Ecto neural progenitor cell (in vitro differentiated cells): ENCODE data around the gene TMEM138.
"Not testable (repeated sequence)": the region's sequence is repeated elsewhere in the genome, so short reads cannot be mapped to it uniquely, and the experiment has no call there.

Experiments
- DNase-seq: peaks from one replicate; pipeline ENCODE4 v3.0.0-alpha.2; 2018; ENCODE audit warnings: low spot score

Gene TMEM138

DNA sequence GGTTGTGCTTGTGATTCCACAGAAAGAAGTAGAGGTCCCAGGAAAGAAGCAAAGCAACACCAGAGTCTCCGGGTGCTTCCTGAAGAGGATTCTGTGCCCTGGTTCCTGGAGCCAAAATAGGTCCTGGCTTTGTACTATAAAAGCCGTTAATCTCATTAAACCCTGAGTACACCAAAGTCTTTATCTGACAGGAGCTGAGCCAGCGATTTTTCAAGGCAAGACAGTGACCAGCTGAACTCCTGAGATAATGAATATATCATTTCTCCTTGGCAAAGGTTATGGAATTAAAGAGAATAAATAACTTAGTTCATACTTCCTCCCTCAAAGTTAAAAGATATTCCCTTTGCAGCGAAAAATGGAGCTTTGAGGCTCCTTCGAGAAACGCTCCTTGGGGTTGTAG lies 5.2 kb downstream of the TMEM138 start:
- no peak for DNase-seq

DNA sequence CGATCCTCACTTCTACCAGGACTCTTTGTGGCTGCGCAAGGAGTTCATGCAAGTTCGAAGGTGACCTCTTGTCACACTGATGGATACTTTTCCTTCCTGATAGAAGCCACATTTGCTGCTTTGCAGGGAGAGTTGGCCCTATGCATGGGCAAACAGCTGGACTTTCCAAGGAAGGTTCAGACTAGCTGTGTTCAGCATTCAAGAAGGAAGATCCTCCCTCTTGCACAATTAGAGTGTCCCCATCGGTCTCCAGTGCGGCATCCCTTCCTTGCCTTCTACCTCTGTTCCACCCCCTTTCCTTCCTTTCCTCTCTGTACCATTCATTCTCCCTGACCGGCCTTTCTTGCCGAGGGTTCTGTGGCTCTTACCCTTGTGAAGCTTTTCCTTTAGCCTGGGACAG lies 6.5 kb downstream of the TMEM138 start:
- DNase-seq, result no peak

DNA sequence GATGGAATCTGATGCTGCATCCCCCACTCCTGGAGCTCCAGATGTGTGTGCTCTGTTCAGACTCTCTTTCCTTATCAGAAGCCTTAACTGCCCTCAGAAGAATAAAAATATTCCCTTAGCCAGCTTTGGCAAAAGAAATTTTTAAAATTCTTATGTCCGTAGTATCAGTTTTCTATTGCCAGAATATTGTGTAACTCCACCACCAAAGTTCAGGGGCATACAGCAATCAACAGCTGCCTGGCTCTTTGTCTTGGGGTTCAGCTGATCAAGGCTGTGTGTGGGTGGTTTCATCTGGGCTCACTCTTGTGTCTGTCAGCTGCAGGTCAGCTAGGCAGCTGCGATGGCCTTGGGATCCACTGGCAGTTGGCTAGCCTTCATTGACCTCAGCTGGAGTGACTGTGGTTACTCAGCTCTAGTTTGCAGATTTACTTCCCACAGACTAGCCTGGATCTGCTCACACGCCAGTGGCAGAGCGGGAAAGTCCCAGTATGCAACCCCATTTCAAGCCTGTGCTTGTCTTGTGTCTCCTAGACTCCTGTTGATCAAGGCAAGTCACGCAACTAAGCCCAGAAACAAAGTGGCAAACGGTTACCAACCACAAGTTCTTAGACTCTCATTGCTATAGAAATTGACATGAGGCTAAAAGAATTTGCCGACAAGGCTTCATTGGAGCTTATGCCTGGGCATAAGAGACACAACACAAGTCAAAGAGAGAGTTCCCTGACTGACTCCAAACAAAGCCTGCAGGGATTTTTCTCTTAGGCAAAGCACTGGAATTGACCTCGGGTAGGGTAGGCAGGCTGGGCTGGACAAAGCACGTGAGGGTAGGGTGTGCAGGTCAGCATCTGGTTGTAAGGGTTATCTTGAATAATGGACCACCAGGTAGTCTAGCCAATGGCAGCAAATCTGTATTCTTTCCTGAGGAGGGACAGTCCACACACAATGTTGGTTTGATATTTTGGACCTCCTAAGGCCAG lies 7.5 kb downstream of the TMEM138 start:
- DNase-seq, result no peak

DNA sequence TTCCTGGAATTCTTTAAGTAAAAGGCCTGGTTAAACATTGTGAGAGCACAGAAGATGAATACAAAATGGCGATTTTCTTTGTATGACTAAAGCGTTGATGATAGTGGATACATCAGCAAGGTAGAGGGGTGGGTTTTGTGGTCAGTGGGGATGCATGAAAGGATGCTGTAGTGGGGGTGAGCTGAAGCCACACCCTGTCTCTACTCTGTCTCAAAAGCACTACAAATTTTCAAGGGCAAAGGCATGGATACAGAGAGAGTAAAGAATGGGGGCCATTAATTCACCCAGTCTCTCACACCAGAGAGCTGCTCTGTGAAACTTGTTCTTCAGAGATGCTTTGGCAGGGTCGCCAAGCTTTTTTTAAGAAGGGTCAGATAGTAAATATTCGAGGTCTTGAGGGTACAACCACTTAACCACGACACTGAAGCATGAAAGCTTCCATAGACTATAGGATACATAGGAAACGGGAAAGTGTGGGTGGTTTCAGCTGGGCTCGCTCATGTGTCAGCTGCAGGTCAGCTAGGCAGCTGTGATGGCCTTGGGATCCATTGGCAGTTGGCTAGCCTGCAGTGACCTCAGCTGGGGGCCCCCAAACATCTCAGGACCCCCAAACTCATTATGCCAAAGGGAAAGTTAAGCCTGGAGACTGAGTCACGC lies 8.3 kb downstream of the TMEM138 start:
- no peak for DNase-seq

DNA sequence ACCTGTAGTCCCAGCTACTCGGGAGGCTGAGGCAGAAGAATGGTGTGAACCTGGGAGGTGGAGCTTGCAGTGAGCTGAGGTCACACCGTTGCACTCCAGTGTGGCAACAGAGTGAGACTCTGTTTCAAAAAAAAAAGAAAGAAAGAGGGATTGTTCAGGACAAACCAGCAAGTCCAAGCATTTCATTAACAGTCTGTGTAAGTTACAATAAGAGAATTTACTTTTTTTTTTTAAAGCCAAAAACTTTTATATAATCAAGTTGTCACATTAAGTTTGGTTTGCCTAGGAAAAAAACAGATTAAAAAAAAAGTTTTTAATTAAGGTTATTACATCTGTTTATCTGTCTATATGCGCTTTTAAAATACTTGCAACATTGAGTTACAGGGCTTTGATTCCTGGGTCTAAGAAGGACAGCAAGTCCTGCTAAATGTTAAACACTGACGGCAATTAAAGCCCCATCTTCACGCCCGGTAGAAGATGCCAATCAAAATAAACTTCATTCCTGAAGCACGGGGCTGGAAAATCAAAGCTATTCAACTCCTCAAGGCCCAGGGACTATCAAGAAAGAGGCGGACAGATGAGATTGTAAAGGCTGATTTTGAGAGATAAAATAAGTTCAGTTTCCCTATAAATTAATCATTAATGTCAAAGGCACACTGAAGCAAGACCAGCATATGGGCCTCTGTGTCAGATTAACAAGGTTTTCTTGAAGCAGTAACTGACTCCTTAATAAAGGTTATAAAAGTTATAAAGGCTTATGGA lies 10.7 kb downstream of the TMEM138 start:
- no peak for DNase-seq

DNA sequence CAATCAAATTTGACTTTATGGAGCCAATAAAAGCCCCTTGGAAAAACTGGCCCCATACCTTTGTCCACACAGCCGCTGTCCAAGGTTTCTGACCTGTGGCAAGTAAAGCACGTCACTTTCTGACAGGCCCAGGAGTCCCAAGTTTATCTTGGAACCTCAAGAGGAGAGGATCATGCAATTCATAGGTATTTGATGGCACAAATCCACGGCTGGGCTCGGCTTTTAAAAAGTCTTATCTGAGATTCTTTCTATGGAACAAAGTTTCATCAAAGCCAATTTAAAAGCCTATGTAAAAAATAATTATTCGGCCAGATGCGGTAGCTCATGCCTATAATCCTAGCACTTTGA lies 13.6 kb downstream of the TMEM138 start:
- DNase-seq, result no peak

DNA sequence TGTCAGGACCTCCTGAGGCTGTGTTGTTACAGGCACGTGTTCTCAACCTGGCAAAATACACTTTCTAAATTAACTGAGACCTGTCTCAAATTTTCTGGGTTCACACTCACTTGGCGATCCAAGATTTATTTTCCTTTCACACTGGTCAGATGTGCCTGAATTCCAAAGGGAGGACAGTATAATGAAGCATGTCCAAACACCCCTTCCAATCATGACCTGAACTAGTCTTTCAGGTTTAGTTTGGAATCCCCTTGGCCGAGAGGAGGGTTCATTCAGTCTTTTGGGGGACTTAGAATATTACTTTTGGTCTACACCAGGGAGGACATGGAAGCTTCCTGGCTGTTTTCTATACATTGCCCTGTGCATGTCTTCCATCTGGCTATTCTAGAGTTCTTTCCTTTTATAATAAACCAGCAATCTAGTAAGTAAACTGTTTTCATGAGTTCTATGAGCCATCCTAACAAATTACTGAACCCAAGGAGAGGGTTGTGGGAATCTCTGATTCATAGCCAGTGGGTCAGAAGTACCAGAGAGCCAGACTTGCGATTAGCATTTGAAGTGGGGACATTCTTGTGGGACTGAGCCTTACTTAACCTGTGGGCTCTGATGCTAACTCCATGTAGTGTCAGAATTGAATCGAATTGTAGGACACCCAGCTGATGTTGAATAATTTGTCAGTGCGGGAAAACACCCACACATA lies 15.4 kb downstream of the TMEM138 start:
- DNase-seq, result no peak

DNA sequence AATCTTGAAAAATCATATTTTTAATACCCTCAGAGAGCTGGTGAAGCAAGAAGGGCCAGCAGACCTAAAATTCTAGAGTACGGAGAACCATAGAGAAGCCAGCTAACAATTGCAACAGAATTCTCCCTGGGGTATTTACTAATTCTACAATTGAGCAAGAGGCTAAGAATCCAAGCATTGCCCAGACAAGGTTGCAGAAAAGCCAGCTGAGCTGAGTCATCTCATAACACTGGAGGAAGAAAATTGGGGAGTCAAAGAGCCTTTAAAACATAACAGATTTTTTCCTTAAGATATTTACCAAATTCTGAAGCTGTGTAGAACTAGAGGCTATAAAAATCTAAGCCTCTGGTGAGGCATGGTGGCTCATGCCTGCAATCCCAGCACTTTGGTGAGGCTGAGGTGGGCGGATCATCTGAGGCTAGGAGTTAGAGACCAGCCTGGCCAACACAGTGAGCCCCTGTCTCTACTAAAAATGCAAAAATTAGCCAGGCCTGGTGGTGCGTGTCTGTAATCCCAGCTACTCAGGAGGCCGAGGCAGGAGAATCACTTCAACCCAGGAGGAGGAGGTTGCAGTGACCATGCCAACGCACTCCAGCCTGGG lies 16.6 kb downstream of the TMEM138 start:
- DNase-seq, result no peak

DNA sequence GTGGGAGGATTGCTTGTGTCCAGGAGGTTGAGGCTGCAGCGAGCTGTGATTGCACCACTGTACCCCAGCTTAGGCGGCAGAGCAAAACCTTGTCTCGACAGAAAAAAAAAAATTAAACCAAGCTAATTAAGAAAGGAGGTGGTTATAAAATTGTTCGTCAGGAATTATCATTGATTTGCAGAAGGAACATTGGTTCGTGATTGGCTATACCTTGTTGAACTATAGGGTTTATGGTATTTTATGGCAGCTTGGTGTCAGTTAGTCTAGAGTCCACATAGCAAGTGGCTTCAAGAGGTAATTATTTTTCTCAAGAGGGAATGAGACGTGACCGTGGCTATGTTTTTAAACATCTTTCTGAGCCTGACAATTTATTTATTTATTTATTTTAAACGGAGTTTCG lies 18.7 kb downstream of the TMEM138 start:
- DNase-seq, result no peak

DNA sequence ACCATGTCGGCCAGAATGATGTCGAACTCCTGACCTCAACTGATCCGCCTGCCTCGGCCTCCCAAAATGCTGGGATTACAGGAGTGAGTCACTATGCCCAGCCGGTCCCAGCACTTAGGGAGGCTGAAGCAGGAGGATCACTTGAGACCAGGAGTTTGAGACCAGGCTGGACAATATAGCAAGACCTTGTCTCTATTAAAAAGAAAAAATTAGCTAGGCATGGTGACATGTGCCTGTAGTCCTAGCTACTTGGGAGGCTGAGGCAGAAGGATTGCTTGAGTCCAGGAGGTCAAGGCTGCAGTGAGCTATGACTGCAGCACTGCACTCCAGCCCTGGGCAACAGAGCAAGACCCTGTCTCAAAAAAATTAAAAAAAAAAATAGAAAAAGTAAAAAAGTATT lies 21.7 kb downstream of the TMEM138 start:
- DNase-seq, result not testable (repeated sequence)

DNA sequence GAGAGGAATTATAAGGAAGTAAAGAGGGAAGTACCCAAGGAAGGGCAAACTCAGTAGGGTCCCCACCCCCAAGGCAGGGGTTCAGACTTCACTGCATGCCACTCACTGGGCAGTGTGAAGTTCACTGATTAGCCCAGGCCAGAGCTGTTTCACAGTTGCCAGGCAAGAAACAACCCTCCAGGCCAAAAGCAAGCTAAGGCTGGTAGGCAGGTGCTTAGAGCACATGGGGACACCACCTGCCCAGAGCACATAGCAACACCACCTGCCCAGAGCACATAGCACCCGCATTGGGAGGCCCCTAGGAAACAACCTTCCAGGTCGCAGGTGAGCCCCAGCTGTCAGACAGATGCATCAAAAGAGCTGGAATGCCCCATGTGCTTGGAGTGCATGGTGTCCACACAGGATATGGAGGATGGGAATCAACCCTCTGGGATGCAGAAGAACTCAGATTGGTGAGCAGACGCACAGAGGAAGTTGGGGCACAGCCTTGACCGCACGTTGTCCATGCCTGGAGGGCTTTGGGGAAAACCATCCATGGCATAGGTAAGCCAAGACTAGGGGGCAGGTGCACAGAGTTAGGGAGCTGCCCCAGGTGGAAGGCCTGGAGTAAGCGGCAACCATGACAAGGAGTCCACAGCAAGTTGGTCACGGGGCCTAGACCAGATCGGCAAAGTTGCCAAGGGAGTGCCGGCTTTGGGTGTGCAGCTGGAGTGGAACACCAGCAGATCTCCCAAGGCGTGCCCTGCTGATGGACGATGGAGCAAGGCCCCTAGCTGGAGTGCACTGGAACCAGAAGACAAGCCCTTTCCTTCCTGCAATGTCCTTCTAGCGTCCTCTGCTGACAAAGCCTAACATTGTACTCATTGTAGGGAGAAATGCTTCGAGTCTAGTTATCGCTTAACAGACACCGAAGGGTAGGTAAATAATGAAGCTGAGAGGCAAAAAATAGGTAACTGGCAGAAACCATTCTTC lies 22.4 kb downstream of the TMEM138 start:
- no peak for DNase-seq

DNA sequence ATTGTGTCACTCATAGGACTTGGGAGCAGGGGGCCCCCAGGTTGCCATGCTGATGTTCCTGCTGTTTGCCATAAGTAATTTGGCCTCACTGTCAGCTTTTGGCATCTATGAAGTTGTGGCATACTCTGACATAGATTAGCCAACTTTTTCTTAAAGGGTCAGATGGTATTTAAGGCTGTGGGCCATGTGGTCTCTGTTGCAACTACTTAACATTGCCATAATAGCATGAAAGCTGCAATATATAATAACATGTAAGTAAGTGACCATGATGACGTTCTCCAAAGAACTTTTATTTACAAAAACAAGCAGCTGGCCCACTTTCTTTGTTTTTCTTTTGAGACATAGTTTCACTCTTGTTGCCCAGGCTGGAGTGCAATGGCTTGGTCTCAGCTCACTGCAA lies 28.0 kb downstream of the TMEM138 start:
- no peak for DNase-seq

DNA sequence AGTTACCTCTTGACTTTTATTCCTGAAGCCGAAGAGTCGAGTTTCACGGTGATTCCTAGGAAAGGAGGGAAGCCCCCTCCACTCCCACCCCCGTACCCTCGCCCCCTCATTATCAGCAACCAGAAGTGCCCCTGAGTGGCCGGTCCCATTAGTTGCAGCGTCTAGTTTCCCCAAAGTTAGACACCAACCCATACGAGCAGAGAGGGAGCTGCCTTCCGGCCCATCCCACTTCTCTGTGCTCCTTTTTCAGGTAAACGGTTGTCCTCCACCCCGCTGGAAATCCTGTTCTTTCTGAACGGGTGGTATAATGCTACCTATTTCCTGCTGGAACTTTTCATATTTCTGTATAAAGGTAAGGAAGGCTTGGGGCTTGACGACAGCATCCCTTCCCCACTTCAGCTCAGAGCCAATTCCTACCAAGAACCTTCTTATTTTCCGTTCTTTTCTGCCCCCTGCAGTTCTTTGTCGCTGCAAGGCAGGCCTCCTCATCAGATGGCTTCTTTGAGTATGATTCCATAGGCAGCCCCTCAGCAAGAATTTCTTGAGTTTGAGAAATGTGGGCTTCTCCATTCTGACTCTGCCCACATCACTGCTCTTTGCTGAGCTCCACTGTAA lies 30.9 kb downstream of the TMEM138 start:
- no peak for DNase-seq

DNA sequence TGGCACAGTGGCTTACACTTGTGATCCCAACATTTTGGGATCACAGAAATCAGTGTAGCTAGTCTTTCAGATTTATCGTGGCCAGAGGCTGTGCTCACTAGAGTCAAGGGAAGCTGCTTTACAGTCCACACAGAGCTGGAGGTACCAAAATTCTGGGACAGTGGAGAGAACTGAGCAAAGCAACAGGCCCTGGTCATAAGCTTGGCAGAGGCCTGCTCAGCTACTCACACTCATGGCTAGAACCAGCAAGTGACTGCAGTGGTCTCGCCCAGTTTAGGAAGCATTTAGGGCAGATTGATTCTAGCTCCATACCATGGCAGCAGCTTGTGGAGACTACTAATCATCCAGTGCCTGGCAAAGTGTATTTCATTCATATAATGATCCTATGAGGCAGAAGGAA lies 39.0 kb downstream of the TMEM138 start:
- no peak for DNase-seq

DNA sequence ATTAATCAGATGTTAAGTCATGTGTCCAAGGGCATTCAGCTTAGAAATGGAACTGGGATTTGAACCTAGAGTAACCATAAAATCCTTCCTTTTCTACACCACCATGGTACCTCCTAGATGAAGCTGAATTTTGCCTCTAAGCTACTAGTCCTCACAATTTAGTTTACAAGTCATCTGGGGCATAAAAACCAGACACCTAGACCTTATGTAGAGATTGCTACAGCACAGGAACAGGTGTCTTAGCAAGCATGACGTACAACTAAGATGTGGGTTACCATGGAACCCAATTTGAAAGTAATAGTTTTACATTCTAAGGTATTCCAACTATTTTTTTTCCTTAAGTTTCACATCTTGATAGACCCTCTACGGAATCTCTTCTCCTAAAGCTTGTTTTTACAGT lies 39.4 kb downstream of the TMEM138 start:
- DNase-seq, result no peak

DNA sequence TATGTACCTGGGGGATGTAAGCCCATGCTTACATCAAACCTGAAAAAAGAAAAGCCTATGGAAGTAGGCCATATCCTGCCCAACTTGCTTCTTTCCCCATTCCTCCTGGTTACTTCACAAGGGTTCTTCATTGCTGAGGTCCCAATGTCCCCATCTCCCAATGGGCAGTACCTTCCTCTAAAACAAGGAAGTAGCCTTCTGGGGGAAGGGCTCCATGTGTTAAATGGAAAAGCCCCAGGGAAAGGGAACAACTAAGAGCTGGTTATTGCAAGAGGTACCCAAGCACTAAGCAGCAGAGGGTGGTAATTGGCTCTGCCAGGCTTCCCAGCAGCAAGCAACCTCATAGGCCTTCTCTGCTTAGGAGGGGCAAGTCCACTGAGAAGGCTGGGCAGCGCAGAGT lies 41.5 kb downstream of the TMEM138 start:
- DNase-seq, result no peak

DNA sequence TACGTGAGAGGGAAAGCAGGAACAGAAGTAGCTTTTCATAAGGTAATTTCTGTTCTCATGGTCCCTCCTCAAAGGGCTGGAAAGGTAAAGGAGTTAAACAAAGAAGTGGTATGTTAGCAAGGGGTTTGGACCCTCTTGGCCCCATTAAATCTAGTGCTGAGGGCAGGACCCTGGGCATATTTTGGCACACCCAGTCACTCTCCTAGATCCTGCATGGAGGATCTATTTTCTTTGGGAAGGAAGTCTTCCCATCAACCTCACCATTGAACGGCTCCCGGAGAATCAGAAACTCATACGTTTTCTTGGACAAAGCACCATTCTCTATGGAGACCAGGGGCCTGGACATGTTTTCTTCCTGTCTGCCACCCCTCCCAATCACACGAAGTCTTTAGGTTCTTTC lies 41.9 kb downstream of the TMEM138 start:
- no peak for DNase-seq

DNA sequence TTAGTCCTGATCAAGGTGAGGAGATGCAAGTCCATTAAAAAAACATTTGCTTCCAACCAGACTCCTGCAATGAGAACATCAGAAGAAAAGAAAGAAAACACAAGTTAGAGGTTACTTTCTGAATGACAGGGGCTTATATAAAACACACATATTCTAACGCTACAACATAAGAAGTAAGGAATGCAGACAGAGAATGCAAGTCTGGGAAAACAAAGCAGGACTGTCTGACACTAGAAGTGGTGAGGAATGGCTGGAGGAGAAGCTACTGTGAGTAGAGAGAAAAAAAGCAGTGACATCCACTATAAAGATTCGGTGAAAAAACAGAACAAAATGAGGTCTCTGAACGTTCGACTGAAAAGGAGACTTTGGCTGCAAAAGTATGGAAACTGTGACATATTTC lies 42.5 kb downstream of the TMEM138 start:
- no peak for DNase-seq

DNA sequence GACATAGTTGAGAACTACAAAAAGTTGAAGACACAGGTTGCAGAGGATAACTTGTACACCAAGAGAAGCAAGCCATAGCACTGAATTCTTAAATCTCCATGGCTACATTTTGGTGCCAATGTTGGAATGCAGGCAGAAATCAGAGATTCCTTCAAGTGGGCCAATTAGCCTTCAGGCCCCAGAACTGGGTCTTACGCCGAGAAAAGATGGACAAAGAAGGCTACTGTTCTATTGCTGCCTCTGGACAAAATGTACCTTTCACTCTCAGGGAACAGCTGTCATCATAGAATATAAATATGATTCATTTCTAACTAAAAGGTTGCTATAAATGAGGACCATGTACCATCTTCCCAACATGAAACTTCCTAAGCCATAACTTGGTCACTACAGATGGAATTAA lies 43.9 kb downstream of the TMEM138 start:
- no peak for DNase-seq
